Measurements from ENCODE around the gene CDK2AP2. TPM values are rescaled to one million over a fixed set of nuclear protein-coding genes. Genes with fewer than 3 reads are reported as not detected.
"Not testable (repeated sequence)": the region's sequence is repeated elsewhere in the genome, so short reads cannot be mapped to it uniquely, and the experiment has no call there.

Gene CDK2AP2
- total and polyA plus RNA-seq, 7 donors = 13.3 to 126 (median 32.9) TPM

DNA sequence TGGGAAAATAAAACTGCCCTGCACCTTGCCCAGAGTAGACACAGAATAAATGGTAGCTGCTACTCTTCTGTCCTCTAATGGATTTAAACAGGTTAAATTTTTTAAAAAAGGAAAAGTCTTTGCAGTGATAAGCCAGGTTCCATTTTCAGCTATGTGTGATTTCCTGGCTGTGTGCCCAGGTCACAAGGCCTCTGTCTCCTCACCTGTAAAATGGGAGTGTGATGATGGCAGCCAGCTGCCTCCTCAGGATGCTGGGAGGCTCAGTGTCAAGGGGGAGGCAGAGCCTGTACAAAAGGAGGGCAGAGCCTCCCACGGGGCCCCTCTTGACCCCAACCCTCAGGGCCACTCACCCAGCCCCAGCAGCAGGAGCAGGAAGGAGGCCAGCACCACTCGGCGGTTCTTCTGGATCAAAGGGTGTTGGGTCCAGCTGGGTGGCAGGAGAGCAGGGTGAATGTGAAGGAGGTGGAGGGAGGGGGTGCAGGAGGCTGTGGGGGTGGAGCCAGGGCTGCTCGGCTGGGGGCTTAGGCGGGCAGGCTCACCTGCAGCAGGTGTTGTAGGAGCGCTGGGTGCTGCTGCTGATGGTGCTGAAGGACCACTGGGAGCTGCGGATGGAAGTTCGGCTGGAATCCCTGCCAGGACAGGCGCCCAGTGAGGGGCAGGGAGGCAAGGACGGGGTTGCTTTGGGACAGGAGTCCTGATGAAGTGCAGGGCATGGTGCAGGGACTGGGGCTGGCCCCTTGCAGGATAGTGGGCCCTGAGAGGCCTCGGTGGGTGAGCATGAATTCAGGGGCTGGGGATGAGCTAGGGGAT lies 40.8 kb downstream of the CDK2AP2 start:
- TF ChIP-seq, protein P1, sequence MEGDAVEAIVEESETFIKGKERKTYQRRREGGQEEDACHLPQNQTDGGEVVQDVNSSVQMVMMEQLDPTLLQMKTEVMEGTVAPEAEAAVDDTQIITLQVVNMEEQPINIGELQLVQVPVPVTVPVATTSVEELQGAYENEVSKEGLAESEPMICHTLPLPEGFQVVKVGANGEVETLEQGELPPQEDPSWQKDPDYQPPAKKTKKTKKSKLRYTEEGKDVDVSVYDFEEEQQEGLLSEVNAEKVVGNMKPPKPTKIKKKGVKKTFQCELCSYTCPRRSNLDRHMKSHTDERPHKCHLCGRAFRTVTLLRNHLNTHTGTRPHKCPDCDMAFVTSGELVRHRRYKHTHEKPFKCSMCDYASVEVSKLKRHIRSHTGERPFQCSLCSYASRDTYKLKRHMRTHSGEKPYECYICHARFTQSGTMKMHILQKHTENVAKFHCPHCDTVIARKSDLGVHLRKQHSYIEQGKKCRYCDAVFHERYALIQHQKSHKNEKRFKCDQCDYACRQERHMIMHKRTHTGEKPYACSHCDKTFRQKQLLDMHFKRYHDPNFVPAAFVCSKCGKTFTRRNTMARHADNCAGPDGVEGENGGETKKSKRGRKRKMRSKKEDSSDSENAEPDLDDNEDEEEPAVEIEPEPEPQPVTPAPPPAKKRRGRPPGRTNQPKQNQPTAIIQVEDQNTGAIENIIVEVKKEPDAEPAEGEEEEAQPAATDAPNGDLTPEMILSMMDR (IDR thresholded peaks at IDR 0.05) = no peak
- no peak for TF ChIP-seq EP300 (IDR thresholded peaks at IDR 0.05)
- no peak for TF ChIP-seq POLR2A (IDR thresholded peaks at IDR 0.05)
- no peak for TF ChIP-seq POLR2AphosphoS5 (IDR thresholded peaks at IDR 0.05)
- no peaks in the 10 kb centered on the region for H3K36me3 ChIP-seq
- H3K27me3 ChIP-seq = no peaks in the 10 kb centered on the region
- no peaks in the 10 kb centered on the region for H3K9me3 ChIP-seq
- WGBS, 2 donors = 67 to 83% methylated on average over 11 of the region's 11 CpGs
- H3K4me3 ChIP-seq = no peak overlapping the region
- H3K4me1 ChIP-seq = peaks cover 0 to 50% (median 40%) of the 10 kb centered on the region in 4 donors
- no peak for DNase-seq
- peak overlapping the region; percentile 91 to 95 (median 92) for H3K27ac ChIP-seq
- intact Hi-C loops (cut with DNase I) = no loop called here

DNA sequence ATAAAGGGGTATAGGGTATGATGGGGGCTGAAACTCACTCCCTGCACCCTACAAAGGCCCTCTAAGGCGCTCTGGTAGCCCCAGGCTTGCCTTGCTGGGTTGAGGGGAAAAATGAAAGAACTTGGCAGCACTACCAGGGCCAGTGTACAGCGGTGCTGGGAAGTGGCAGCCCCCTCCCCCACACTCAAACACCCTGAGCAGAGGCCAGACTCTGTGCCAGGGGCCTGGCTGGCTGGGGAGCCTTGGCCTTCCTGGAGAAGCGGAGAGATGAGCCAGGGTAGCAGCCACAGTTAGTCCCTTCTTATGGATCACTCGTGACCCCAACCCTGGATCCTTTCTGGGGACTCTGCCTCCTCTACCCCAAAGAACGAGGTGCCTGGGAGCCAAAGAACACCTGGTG lies 41.6 kb downstream of the CDK2AP2 start:
- no peak for TF ChIP-seq EP300 (IDR thresholded peaks at IDR 0.05)
- no peak for TF ChIP-seq POLR2AphosphoS5 (IDR thresholded peaks at IDR 0.05)
- no peak for TF ChIP-seq POLR2A (IDR thresholded peaks at IDR 0.05)
- TF ChIP-seq, protein P1 (IDR thresholded peaks at IDR 0.05) = no peak
- intact Hi-C loops (cut with DNase I) = no loop called here
- no peak for DNase-seq
- Histone ChIP-seq H3K36me3 (no peaks in the 10 kb centered on the region), H3K4me3 (no peak overlapping the region), H3K27me3 (no peaks in the 10 kb centered on the region), H3K4me1 (peaks cover 0 to 50% (median 40%) of the 10 kb centered on the region in 4 donors), H3K9me3 (no peaks in the 10 kb centered on the region), H3K27ac (peak overlapping the region; percentile 4 to 91 (median 58))
- 87 to 91% methylated on average over 5 of the region's 5 CpGs for WGBS, 2 donors

DNA sequence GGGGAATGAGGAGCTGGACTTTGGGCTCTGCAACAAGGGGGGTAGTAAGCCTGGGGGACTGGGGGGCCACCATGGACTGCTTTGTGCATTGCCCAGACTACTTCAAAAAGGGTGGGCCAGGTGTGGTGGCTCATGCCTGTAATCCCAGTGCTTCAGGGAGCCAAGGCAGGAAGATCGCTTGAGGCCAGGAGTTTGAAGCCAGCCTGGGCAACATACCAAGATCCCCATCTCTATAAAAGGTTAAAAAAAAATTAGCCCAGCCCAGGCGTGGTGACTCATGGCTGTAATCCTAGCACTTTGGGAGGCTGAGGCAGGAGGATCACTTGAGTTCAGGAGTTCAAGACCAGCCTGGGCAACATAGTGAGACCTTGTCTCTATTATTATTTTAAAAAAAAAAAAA lies 42.4 kb downstream of the CDK2AP2 start:
- H3K9me3 ChIP-seq; DNase-seq; H3K4me3 ChIP-seq; H3K27me3 ChIP-seq; H3K36me3 ChIP-seq; intact Hi-C loops (cut with DNase I): not testable (repeated sequence)
- peak overlapping the region; percentile 88 to 95 (median 92) for H3K27ac ChIP-seq
- WGBS, 2 donors = 49 to 74% methylated on average over 2 of the region's 2 CpGs
- H3K4me1 ChIP-seq = peaks cover 0 to 50% (median 40%) of the 10 kb centered on the region in 4 donors

DNA sequence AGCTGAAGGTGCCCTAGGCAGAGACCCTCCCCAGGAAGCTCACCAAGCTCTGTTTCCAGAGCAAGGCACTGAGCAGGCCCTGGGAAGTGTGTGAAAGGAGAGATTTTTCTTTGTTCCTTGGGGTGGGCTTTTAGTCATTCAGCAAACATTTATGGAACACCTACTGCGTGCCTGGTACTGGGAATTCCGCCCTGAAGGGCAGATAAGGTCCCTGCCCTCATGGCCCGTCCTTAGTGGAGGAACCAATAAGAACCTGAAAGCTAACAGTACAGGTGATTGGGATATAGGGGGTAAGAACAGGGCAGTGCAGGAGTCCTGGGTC lies 42.8 kb downstream of the CDK2AP2 start:
- Histone ChIP-seq H3K9me3 (no peaks in the 10 kb centered on the region), H3K27me3 (no peaks in the 10 kb centered on the region), H3K36me3 (no peaks in the 10 kb centered on the region), H3K4me1 (peaks cover 0 to 50% (median 40%) of the 10 kb centered on the region in 4 donors), H3K4me3 (peak overlapping the region; percentile 46 to 68 (median 52)), H3K27ac (peak overlapping the region; percentile 88 to 95 (median 92))
- TF ChIP-seq, protein P1 (IDR thresholded peaks at IDR 0.05) = no peak
- no peak for TF ChIP-seq POLR2A (IDR thresholded peaks at IDR 0.05)
- no peak for TF ChIP-seq POLR2AphosphoS5 (IDR thresholded peaks at IDR 0.05)
- TF ChIP-seq EP300 (IDR thresholded peaks at IDR 0.05) = no peak
- WGBS, 2 donors = 18 to 52% methylated on average over 3 of the region's 3 CpGs
- no peak for DNase-seq
- intact Hi-C loops (cut with DNase I) = no loop called here

DNA sequence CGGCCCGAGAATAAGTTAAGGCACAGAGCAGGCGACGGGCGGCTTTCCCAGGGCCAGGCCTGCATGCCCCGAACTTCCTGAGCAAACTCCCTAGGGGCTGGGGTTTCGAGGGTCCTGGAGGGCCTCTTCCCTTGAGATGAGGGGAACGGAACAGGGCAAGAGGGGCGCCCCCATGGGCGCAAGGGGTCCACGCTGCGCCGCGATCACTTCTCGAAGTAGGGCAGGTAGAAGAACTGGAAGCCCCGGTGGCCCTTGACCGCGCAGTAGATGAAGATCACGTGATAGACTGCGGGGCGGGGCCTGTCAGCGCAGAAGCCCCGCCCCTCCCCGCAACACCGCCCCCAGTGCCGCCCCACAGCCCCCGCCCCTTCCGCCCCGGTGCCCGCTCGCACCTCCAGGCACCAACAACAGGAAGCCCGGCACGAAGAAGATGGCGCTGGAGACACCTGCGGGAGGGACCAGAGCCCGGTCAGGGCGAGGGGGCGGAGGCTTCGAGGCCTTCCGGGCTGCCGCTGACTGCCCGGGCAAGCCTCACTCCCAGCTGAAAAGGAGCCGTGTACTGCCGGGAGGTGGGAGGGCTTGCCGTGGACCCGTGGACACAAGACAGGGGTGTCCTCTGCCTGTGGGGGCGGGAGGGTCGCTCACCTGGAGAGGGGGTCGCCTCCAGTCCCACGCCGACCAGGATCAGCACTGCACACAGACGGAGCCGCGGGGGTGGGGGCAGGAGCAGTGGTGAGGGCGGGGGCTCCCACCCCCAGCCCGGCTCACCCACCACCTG lies 43.4 kb downstream of the CDK2AP2 start:
- peak; percentile 95 for DNase-seq
- no peaks in the 10 kb centered on the region for H3K36me3 ChIP-seq
- peak overlapping the region; percentile 46 to 68 (median 52) for H3K4me3 ChIP-seq
- H3K9me3 ChIP-seq = no peaks in the 10 kb centered on the region
- peak overlapping the region; percentile 88 to 95 (median 92) for H3K27ac ChIP-seq
- H3K27me3 ChIP-seq = no peaks in the 10 kb centered on the region
- intact Hi-C loops (cut with DNase I) = loop anchor here (1.0 kb wide), 1 partner anchor 21 kb away; the partner anchor contains the start of gene CORO1B
- peaks cover 0 to 46% (median 38%) of the 10 kb centered on the region in 4 donors for H3K4me1 ChIP-seq
- 11% methylated on average over 56 of the region's 56 CpGs for WGBS, 2 donors
- TF ChIP-seq, protein P1 (IDR thresholded peaks at IDR 0.05) = no peak
- TF ChIP-seq POLR2A (IDR thresholded peaks at IDR 0.05) (peak in 1 of 2 donors; percentile 37), POLR2AphosphoS5 (IDR thresholded peaks at IDR 0.05) (peak; percentile 37 to 74 (median 72)), EP300 (IDR thresholded peaks at IDR 0.05) (no peak)
